Colon (tissue), 2 donors: Measurements from ENCODE around the gene SLC2A4RG.

ENCODE experiments used
- FAIRE-seq: peaks from 2 replicates; lab custom pipeline; 2012; peaks lifted over from hg19 to GRCh38; lab: Jason Lieb, UNC
- donor health status: control.
- donor health status: control.

Gene SLC2A4RG

DNA sequence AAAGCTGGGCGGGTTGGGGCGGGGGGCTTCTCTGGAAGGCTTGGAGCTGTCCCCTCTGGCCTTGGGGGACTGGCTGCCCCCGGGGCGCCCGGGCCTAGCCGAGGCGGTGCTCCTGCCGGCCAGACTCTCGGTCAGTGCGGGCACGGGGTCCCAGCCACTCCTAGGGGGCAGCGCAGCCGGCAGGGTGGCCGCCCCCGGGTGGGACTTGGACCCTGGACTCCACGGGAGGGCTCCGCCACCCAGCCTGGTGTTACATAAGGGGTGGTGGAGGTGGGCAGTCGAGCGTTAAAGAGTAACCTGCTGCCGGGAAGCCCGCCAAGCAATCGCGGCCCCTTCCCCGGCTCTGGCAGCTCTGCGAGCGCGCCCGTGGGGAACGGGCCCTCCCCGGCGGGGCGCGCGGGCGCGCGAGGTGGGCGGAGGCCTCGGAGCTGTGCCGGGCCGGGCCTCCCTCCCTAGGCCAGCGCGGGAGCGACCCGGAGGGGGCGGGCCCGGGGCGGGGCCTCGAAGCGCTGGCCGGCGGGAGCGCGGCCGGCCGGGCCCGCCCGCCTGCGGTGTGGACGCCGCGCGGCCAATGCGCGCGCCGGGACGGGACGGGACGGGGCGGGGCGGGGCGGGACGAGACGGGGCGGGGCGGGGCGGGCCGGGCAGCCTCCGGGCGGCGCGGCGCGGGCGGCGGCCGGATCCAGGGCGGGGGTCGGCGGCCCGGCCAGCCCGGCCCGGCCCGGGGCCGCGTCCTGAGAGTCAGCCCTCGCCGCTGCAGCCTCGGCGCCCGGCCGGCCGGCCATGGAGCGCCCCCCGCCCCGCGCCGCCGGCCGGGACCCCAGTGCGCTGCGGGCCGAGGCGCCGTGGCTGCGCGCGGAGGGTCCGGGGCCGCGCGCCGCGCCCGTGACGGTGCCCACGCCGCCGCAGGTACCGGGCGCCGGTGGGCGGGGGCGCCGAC lies at the start of gene SLC2A4RG:
SLC2A4RG (plus strand) TSS at position 647 of the 940 bp plus-strand sequence; CDS start at position 784, 137 bp downstream.
- FAIRE-seq = no peak

DNA sequence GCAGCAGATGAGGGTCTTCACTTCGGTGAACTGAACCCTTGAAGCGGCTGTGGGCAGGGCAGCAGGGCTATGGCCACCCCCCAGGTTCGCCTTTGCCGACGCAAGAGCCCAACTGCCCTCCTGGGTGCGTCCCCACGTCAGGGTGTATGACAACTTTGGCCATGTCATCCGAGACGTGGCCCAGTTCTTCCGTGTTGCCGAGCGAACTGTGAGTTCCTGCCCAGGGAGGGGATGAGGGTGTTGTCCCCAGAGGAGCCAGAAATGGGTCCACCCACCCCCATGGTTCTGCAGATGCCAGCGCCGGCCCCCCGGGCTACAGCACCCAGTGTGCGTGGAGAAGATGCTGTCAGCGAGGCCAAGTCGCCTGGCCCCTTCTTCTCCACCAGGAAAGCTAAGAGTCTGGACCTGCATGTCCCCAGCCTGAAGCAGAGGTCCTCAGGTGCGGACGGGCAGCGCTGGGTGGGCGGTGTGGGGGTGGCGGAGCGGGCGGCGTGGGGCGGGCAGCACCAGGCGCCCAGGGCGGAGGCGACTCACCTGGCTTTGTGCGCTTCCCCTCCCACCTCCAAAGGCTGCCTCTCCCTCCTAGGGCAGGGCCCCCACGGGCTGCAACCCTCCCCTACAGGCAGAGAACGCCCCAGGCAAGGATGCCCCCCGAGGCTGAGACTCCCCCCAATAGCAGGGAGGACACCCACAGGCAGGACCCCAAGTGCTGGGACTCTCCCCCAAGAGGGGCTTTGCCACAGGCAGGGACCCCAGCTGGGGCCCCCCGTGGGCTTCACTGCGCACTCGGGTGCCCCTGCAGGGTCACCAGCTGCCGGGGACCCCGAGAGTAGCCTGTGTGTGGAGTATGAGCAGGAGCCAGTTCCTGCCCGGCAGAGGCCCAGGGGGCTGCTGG lies 49.3 kb upstream of the SLC2A4RG start:
- no peak for FAIRE-seq

GRCh38 chr20:63690898-63691710 lies 48.5 kb upstream of the SLC2A4RG start:
- FAIRE-seq = no peak

GRCh38 chr20:63691711-63692435 lies 47.7 kb upstream of the SLC2A4RG start:
- no peak for FAIRE-seq

DNA sequence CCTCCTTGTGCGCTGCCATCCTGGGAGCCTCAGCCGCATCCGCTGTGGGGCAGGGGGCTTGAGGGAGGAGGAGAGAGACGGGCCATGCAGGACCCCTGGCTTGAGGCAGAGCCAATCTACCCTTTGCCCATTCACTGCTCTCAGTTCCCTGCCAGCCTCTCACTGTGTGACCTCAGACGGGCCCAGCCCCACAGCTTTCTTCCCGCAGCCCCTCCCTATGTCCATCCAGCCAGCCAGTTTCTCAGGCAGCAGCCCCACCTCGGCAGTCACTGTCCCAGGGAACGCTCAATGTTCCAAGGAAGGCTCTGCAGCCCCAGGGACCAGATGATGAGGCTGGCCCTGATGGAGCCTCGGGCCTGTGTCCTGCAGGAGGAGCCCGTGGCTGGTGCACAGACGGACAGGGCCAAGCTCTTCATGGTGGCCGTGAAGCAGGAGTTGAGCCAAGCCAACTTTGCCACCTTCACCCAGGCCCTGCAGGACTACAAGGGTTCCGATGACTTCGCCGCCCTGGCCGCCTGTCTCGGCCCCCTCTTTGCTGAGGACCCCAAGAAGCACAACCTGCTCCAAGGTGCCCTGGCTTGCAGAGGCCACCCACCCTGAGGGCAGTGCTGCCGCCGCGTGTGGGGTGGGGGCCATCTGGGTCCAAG lies 47.0 kb upstream of the SLC2A4RG start:
- no peak for FAIRE-seq

GRCh38 chr20:63693083-63693732 lies 46.4 kb upstream of the SLC2A4RG start:
- no peak for FAIRE-seq

GRCh38 chr20:63693733-63694583 lies 45.6 kb upstream of the SLC2A4RG start:
- FAIRE-seq = no peak

GRCh38 chr20:63694584-63695423 lies 44.8 kb upstream of the SLC2A4RG start:
- FAIRE-seq = no peak

DNA sequence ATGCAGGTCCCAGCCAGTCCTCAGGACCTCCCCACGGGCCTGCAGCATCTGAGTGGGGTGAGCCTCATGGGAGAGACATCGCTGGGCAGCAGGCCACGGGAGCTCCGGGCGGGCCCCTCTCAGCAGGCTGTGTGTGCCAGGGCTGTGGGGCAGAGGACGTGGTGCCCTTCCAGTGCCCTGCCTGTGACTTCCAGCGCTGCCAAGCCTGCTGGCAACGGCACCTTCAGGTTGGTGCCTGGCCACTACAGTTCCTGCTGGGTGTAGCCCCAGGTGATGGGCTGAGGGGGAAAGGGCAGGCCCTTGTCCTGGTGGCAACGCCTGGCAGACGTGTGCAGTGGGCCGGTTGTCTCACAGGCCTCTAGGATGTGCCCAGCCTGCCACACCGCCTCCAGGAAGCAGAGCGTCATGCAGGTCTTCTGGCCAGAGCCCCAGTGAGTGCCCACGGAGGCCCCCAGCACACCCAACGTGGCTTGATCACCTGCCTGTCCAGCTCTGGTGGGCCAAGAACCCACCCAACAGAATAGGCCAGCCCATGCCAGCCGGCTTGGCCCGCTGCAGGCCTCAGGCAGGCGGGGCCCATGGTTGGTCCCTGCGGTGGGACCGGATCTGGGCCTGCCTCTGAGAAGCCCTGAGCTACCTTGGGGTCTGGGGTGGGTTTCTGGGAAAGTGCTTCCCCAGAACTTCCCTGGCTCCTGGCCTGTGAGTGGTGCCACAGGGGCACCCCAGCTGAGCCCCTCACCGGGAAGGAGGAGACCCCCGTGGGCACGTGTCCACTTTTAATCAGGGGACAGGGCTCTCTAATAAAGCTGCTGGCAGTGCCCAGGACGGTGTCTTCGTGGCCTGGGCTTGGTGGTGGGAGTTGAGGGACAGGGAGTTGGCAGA lies 43.9 kb upstream of the SLC2A4RG start:
- FAIRE-seq = no peak

GRCh38 chr20:63696306-63696627 lies 43.3 kb upstream of the SLC2A4RG start:
- FAIRE-seq = no peak

- FAIRE-seq = no peak
These were observed 42.8 kb upstream of the SLC2A4RG start, which contains the start of gene TNFRSF6B for GRCh38 chr20:63696628-63697356. TNFRSF6B (plus strand) TSS chr20:63696652; CDS start chr20:63696768, 116 bp downstream.

GRCh38 chr20:63697357-63697867 lies 42.2 kb upstream of the SLC2A4RG start:
- FAIRE-seq = no peak

DNA sequence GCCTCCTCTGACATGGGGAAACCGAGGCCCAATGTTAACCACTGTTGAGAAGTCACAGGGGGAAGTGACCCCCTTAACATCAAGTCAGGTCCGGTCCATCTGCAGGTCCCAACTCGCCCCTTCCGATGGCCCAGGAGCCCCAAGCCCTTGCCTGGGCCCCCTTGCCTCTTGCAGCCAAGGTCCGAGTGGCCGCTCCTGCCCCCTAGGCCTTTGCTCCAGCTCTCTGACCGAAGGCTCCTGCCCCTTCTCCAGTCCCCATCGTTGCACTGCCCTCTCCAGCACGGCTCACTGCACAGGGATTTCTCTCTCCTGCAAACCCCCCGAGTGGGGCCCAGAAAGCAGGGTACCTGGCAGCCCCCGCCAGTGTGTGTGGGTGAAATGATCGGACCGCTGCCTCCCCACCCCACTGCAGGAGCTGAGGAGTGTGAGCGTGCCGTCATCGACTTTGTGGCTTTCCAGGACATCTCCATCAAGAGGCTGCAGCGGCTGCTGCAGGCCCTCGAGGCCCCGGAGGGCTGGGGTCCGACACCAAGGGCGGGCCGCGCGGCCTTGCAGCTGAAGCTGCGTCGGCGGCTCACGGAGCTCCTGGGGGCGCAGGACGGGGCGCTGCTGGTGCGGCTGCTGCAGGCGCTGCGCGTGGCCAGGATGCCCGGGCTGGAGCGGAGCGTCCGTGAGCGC lies 41.6 kb upstream of the SLC2A4RG start:
- no peak for FAIRE-seq

DNA sequence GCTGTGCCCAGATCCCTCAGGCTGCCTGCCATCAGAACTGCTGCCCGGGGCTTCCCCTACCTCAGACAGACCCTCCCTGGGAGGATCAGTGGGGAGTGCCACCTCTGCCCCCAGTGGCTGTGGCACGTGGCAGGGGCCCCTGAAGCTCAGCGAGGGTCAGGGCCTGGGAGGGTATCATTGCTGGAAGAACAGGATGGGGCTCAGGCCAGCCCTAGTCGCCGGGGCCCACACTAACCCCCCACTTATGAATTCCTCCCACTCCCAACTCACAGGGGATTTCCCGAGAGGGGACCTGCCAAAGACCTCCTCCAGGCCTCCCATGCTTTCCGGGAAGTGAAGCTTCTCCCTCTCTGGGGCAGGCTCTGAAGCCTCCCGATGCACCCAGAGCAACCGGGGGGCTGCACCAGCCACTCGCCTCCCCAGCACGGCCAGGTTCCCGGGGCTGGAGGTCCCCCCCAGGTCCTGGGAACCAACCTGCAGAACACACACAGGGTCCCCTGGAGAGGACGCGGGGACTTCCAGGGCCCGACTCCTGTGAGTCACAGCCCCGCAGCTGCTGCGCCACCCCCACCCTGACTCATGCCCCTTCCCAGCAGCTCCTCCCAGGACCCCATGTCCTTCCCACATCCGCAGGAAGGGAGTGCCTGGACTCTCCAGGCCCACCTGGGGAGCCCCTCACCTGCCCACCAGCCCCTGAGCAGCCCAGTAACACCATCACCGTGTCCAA lies 40.7 kb upstream of the SLC2A4RG start:
- FAIRE-seq = no peak
